GM19372 (cell line): ENCODE measurements around the gene FECH.
"Not testable (repeated sequence)": the region's sequence is repeated elsewhere in the genome, so short reads cannot be mapped to it uniquely, and the experiment has no call there.

ENCODE experiments used
- ATAC-seq: cut with Tn5 transposase; IDR thresholded peaks from one replicate; pipeline ENCODE4 v1.9.1; 2021; ENCODE audit warnings: mild to moderate bottlenecking, low read depth, moderate library complexity; ENCODE audit not compliant: unreplicated experiment

FECH gene

DNA sequence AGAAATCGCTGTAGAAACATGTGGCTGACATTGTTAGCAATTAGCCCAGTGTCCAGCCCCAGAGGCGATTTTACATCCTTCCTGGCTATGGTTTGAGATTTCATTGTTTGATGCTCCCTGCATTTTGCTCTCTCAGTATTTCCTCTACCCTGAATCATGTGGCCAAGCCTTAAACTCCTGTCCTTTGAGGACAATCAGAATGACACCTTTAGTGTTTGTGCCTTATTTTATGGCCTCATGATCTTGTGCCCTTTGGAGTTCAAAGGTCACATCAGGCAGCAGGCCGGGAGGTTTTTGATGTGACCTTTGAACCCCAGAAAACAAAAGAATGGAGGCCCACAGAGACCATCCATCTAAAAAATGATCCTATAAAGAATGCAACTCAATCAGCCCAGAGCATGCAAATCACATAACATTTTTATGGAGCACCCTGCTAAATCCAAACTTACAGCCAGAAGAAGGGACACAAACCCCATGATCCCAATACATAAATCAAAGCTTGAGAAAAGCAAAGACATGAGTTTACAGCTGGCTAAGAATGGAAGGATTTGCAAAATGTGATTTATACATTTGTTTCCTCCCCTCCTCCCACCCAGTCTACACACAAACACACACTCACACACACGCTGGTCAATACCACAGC is 52.5 kb downstream of the FECH start:
- no peak for ATAC-seq

DNA sequence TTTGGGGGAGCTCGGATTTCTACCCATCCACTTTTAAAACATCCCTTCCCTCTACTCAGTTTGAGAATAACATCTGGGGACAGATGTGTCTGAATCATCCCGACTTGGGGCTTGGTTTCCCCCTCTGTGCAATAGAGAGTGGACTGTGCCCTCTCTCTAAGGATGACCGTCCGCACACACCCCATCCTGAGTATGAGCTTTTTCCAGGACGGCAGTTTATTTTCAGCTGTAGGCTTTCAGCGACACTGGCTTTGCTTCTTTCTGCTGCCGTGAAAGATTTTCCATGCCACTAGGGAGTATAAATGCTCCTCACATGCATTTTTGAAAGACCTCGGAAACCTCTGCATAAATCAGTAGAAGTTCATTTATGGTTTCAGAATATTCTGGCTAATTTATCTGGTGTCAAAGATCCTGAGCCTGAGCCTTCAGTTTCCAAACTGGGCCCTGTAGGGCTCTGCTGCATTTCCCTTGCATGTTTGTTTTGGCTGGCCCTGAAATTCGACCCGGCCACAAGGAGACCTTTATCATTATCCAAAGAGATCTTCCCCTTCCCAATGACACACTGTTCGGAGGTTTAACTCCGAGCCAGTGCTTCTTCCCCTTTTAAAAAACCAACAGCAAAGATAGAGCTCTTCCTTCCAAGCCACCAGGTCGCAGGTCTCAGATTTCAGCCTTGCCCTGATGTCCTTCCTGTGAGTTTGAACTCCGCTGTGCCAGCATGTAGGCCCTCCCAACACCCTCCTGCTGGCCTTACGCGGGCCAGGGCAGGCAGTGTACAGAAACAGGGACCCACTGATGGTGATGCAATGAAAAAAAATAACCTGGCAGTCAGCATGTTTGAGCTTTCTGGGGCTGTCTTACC is 53.3 kb downstream of the FECH start:
- ATAC-seq, result no peak

DNA sequence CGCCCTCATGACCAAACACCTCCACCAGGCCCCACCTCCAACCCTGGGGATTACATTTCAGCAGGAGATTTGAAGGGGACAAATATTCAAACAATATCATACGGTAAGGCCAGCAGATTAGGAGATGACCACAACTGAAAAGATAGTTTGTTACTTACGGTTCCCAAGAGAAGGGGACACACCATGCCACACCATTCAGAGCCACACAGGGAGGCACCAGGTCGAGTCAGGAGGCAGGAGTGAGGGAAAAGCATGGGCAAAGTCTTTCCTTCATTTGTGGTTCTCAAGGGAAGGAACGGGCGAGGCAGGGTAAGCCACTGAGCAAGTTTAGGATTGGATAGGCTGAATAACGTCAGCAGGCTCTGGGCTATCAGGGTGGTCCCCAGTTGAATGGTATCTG is 57.4 kb downstream of the FECH start:
- no peak for ATAC-seq

DNA sequence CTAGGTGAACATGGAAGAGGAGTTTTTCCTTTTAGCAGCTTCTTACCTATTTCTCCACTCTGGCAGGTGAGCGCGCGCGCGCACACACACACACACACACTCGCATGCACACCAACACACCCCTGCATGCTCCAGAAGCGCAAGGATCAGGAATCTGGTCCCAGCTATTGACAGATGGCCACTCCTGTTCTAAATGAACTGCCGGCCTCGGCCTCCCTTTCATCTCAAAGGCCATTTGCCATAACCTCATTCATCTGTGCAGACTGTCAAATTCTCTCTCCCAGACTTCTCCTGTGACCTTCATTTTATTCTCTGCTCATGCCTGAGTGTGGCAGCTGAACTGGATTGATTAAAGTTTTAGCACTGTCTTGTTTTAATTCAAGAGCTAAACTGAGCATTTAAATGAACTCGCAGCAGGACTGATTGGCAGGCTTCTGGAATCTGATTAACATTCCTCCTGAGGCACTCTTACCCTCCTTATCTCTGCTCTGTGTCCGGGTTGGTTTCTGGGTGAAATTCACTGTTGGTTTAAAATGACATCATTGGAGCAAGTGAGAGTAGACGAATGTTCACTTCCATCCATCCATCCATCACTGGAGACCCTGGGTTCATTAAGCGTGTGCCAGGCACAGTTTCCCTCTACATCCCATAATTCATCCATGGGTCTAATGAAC is 58.8 kb downstream of the FECH start:
- no peak for ATAC-seq

DNA sequence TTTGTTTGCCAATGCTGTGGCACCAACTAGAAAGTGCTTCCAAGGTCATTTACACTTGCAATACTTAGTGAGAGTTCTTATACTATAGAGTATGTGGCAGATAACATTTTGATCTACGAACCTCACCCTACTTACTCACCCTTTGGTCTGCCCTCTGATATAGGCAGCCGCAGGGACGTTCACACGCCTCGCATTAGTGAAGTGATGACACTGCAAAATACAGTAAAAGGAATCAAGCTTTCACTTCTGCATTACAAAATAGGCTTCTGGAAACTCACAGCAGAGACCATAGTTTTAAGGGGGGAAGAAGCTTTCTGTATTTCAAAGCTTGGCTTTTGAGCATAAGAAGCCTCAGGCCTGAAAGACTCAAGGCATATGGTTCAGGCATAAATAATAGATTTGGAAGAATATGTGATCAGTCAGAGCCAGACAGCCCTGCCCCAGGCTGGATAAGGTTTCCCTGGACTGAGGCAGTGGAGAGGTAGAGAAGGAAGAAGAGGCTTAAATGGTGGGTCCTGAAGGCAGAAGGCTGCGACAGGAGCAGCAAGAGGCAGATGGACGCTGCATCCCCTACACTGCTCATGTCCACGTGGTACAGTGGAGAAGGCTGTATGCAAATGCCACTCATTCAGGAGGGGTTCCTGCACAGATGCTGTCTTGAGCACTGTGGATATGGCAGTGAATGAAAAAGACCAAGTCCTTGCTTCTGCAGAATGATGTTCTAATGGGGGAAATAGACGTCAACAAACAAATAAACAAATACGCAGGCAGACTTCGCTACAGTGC is 63.1 kb downstream of the FECH start:
- ATAC-seq, result peak; percentile 53

DNA sequence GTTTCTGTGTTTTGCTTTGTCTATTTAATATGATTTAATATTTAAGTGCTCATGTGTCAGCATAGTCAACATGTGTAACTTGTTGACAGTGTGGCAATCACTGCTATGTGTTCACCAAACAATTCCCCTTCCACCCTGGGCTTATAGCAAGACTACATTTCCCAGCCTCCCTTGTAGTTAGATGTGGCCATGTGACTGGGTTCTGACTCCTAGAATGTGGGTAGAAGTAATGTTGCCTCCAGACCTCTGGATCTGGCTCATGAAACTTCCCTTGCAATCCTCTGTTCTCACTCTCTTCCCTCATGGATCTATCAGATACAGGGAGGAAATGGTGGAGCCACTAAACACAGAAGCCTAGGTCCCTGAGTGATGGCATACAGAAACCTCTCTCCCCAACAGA is 64.2 kb downstream of the FECH start:
- ATAC-seq, result not testable (repeated sequence)

DNA sequence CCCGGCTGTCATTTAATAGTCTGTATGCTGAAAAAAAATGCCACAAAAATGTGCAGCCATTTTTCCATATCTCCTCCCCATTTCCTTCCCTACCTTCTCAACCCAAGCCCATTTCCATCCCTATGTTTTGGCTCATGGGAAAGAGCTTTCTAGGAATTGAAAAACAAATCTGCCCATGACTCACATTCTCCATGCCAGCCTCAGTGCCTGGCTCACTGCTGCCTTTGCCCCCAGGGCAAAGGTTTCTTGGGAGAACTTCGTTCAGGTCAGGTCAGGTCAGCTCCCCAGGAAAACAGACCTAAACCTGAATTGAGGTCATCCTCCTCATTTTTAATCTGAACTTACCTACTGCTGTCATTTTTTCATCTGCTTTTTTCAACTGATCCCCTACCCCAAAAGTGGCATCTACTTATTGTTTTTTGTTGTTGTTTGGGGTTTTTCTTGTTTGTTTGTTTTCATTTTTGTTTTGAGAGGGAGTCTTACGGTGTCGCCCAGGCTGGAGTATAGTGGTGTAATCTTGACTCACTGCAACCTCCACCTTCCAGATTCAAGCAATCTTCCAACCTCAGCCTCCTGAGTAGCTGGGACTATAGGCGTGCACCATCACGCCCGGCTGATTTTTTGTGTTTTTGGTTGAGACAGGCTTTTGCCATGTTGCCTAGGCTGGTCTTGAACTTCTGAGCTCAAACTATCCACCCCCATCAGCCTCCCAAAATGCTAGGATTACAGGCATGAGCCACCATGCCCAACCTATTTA is 66.7 kb downstream of the FECH start:
- ATAC-seq, result no peak

DNA sequence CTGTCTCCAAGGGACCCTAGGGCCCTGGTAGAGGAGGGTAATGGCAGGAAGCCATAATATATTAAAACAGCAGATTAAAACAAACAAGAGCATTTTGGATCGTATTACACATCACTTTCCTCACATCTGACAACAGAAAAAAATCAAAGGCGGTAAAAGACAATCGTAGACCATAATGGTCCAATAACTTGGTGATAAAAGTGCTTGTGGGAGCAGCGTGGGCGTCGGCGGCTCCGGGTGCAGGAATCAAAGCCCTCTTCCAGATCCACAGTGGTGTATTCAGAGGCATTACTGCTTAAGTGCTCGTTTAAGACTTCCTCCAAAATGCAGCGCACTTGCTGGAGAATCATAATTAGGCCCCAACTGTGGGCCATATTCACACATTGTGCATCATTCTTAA is 68.0 kb downstream of the FECH start:
- no peak for ATAC-seq

DNA sequence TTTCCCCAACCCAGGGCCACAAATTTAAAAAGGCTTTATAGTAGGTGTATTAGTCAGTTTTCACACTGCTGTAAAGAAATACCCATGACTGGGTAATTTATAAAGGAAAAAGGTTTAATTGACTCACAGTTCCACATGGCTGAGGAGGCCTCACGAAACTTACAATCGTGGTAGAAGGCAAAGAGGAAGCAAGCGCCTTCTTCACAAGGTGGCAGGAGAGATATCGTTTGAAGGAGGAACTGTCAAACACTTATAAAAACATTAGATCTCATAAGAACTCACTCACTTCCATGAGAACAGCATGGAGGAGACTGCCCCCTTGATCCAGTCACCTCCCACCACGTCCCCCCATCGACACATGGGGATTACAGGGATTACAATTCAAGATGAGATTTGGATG is 70.4 kb downstream of the FECH start:
- ATAC-seq, result no peak

DNA sequence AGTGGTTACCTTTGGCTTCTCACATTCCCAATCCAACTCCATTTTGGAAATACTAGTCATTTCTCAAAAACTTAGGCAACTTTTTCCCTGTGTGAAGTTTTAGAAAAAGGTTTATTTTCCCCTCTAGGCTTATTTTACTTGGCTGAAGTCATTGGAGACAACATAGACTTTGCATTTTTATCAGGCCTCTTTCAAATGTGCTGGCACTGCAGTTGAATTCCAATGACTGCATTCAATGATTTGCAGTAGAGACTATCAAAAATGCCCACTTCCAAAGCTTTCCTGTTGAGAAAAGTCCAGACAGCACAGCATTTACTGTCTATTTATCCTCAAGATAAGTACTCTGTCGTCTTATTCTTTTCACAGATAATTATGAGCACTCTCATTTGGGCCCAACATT is 81.3 kb downstream of the FECH start:
- no peak for ATAC-seq

DNA sequence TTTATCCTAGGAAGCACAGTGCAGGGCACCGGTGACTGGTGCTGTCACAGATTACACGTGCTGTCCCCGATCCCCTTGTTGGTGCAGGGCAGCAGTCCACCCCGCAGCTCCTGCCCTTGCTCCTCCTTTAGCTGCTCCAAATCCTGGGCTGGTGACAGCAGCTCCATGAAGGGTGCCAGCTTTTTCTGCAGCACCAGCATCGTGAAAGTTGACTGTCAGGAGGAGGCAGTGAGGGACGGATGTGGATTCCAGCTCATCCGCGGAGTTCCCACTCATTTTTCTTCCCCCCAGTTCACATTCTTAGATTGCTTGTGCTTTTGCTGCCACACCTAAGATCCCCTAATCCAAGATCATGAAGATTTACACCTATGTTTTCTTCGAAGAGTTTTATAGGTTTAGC is 83.9 kb downstream of the FECH start:
- ATAC-seq, result no peak

DNA sequence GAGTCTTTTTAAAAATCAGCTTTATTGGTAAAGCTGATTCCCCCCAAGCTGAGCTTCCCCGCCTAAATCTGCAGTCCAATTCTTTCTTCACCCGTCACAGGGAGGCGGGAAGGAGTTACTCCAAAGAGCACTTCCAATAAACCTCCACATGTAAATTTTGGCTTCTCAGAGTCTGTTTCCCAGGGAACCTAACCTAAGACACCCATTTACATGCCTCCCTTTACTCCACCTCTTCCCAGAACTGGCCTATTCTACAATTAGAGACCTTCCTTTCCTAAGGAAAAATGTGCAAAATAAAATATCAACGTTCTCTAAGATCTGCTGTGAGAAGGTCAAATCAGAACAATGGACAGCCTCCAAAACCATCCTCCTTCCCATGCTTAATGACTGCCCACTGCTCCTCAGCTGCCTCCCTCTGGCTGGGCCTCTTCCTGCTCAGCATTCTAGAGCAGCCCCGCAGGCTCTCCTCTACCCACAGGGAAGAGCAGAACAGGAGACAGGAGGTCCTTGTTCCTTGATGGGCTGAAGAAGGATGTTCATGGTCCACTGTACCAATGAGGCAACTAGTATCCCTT is 87.7 kb downstream of the FECH start:
- no peak for ATAC-seq
